HepG2 (cell line): ENCODE results near the gene SVOP. TPM values are rescaled to one million over a fixed set of nuclear protein-coding genes. Genes with fewer than 3 reads are reported as not detected.

Source experiments
- ATAC-seq: fragments of 200-7000 bp; cut with Tn5 transposase; 3 replicates; pipeline ENCODE4 v1.9.1; 2020; ENCODE audit warnings: mild to moderate bottlenecking, moderate library complexity
- BruUV-seq: library from RNA; stranded (reverse); fragments of 400-500 nt; replicated peaks from 2 replicates; lab custom pipeline; 2021; lab: Mats Ljungman, UMichigan
- CTCF ChIA-PET: fragments of 300-600 bp; formaldehyde crosslinking; extraction: SDS; loops from one replicate; lab custom pipeline; 2021; ENCODE audit warnings: low total read pairs, inconsistent platforms, low intra/inter-chr PET ratio; lab: Yijun Ruan, JAX
- POLR2A ChIA-PET: fragments of 350-600 bp; sonication (Branson Sonifier 250); formaldehyde crosslinking; loops from one replicate; lab custom pipeline; 2020; ENCODE audit warnings: antibody characterized with exemption, inconsistent platforms; lab: Yijun Ruan, JAX
- DNase-seq: peaks from one replicate; pipeline ENCODE4 v3.0.0-alpha.2; 2015; ENCODE audit warnings: low spot score
- FAIRE-seq: peaks from 3 replicates; lab custom pipeline; 2011; peaks lifted over from hg19 to GRCh38; lab: Jason Lieb, UNC
- H2AFZ ChIP-seq: one replicate; pipeline ENCODE4 v1.6.1; 2011; ENCODE audit warnings: low read length, inconsistent platforms
- H3K27ac ChIP-seq: fragments of 300-600 bp; 3 replicates; pipeline ENCODE4 v1.8.0; 2011; ENCODE audit warnings: mixed run types, mild to moderate bottlenecking, mixed read lengths, low read length, inconsistent platforms; ENCODE audit not compliant: insufficient read depth; ENCODE audit errors: extremely low read length
- H3K27me3 ChIP-seq, 2 experiments: fragments of 200-600 bp in 1 of 2; 2 replicates in 1 of 2; 3 replicates in 1 of 2; pipeline versions ENCODE4 v1.6.0 to v1.8.0; 2011; ENCODE audit warnings: low read length in 2 of 2, mild to moderate bottlenecking in 2 of 2, moderate library complexity in 2 of 2, inconsistent platforms in 1 of 2; ENCODE audit not compliant: insufficient read depth in 2 of 2, control insufficient read depth in 1 of 2
- H3K36me3 ChIP-seq, 2 experiments: fragments of 200-600 bp in 1 of 2; replicated peaks in 1 of 2; 2 replicates in 1 of 2; 3 replicates in 1 of 2; pipeline versions ENCODE4 v1.5.1 to v1.8.0; 2011; ENCODE audit warnings: low read length in 2 of 2, inconsistent platforms in 1 of 2; ENCODE audit not compliant: insufficient read depth in 2 of 2, control insufficient read depth in 1 of 2
- H3K4me1 ChIP-seq: 2 replicates; pipeline ENCODE4 v1.5.1; 2012; ENCODE audit warnings: low read length, inconsistent platforms; ENCODE audit not compliant: insufficient read depth
- H3K4me2 ChIP-seq: 2 replicates; pipeline ENCODE4 v1.6.0; 2011; ENCODE audit warnings: low read depth, low read length, inconsistent platforms
- H3K4me3 ChIP-seq, 3 experiments: fragments of 200-600 bp in 1 of 3; sonication (generic), shearing (Covaris generic) in 1 of 3; replicated peaks in 1 of 3; 2 replicates each; pipeline ENCODE4 v1.5.1; 2011 to 2016; ENCODE audit warnings: low read length in 3 of 3, inconsistent platforms in 2 of 3, low read depth in 2 of 3, mild to moderate bottlenecking in 2 of 3, control low read depth in 1 of 3, mixed read lengths in 1 of 3; ENCODE audit not compliant: insufficient read depth in 1 of 3
- H3K79me2 ChIP-seq: one replicate; pipeline ENCODE4 v1.6.1; 2011; ENCODE audit warnings: low read length, inconsistent platforms; ENCODE audit not compliant: insufficient read depth
- H3K9ac ChIP-seq: 2 replicates; pipeline ENCODE4 v1.6.0; 2011; ENCODE audit warnings: mild to moderate bottlenecking, low read depth, low read length, inconsistent platforms; ENCODE audit not compliant: insufficient read depth
- H3K9me3 ChIP-seq: 2 replicates; pipeline ENCODE4 v1.5.1; 2012; ENCODE audit warnings: mild to moderate bottlenecking, low read length
- H4K20me1 ChIP-seq: 2 replicates; pipeline ENCODE4 v1.6.0; 2011; ENCODE audit warnings: inconsistent platforms, mild to moderate bottlenecking, low read length, moderate library complexity; ENCODE audit not compliant: insufficient read depth
- CREB1 ChIP-seq, 2 experiments: fragments of 450-650 bp in 1 of 2; IDR thresholded peaks; 2 replicates each; pipeline ENCODE4 v1.6.1; 2016 to 2017; ENCODE audit warnings: control low read depth in 1 of 2, mild to moderate bottlenecking in 1 of 2, missing compliant biosample characterization in 1 of 2, missing genetic modification characterization in 1 of 2
- CTCF ChIP-seq: sonication (generic); formaldehyde crosslinking; IDR thresholded peaks from 2 replicates; pipeline ENCODE4 v1.5.0; 2020; ENCODE audit warnings: mild to moderate bottlenecking, missing genetic modification reagents, moderate library complexity
- HIC2 ChIP-seq: sonication (generic); formaldehyde crosslinking; IDR thresholded peaks from 2 replicates; pipeline ENCODE4 v1.9.0; 2022; ENCODE audit warnings: low read depth, missing genetic modification reagents
- MED8 ChIP-seq: sonication (generic); formaldehyde crosslinking; IDR thresholded peaks from 2 replicates; pipeline ENCODE4 v1.8.1; 2023; ENCODE audit warnings: mild to moderate bottlenecking, missing genetic modification reagents; ENCODE audit not compliant: insufficient replicate concordance
- NR2F6 ChIP-seq, 2 experiments: IDR thresholded peaks; 2 replicates each; pipeline ENCODE4 v1.6.1; 2016; ENCODE audit warnings: antibody characterized with exemption in 1 of 2, mild to moderate bottlenecking in 1 of 2
- SOX13 ChIP-seq, 3 experiments: fragments of 450-650 bp in 1 of 3; sonication (generic) in 1 of 3; formaldehyde crosslinking in 1 of 3; IDR thresholded peaks in 2 of 3; conservative IDR thresholded peaks in 1 of 3; 2 replicates each; pipeline versions ENCODE4 v1.5.0 to v1.6.1; 2016 to 2020; ENCODE audit warnings: antibody characterized with exemption in 1 of 3, mild to moderate bottlenecking in 1 of 3, missing compliant biosample characterization in 1 of 3, missing genetic modification reagents in 1 of 3, moderate library complexity in 1 of 3
- ZBTB49 ChIP-seq: sonication (generic); formaldehyde crosslinking; IDR thresholded peaks from 2 replicates; pipeline ENCODE4 v1.4.0; 2020; ENCODE audit warnings: missing genetic modification reagents, borderline replicate concordance
- ZMYM3 ChIP-seq: sonication (generic); formaldehyde crosslinking; IDR thresholded peaks from 2 replicates; pipeline ENCODE4 v1.5.1; 2020; ENCODE audit warnings: mild to moderate bottlenecking, missing genetic modification reagents
- ZNF264 ChIP-seq: sonication (generic); formaldehyde crosslinking; IDR thresholded peaks from 2 replicates; pipeline ENCODE4 v1.4.0; 2020; ENCODE audit warnings: missing genetic modification reagents
- ZNF776 ChIP-seq: sonication (generic); formaldehyde crosslinking; IDR thresholded peaks from 2 replicates; pipeline ENCODE4 v1.4.0; 2020; ENCODE audit warnings: mild to moderate bottlenecking, missing genetic modification reagents
- WGBS: methylation state at CpG from one replicate; pipeline ENCODE4 v1.1.6; 2017; ENCODE audit warnings: low lambda C conversion rate; 5-methylcytosine and 5-hydroxymethylcytosine counted together
- in situ Hi-C: cut with HindIII; loops from 2 replicates; pipeline ENCODE4 v1.10.0; 2017; ENCODE audit warnings: low pct_unique_long_range_greater_than_20kb; ENCODE audit not compliant: extremely low pct_ligation_motif_present
- intact Hi-C: fragments of 100-400 bp; cut with micrococcal nuclease; formaldehyde crosslinking; loops from one replicate; pipeline ENCODE4 v1.10.0; 2022; ENCODE audit not compliant: unreplicated experiment
- polyA plus RNA-seq, 8 experiments: library from polyadenylated mRNA; depleted of rRNA in 3 of 8; stranded (reverse) in 7 of 8; unstranded in 1 of 8; fragments of >200 nt; fragmentation: Illumina TruSeq in 4 of 8; extraction: Trizol in 4 of 8; gene quantifications; 2 replicates each; pipeline versions ENCODE4 v1.2.1 to v1.2.3, GENCODE V29; 2011 to 2016; ENCODE audit warnings: low read depth in 4 of 8, missing spikeins in 1 of 8, mixed read lengths in 1 of 8; ENCODE audit not compliant: insufficient read depth in 1 of 8
- total RNA-seq, 5 experiments: library from RNA; depleted of rRNA; stranded (reverse); fragments of >200 nt; fragmentation: Illumina TruSeq; extraction: Trizol; gene quantifications; 2 replicates each; pipeline ENCODE4 v1.2.3, GENCODE V29; 2016; ENCODE audit warnings: low read depth in 1 of 5

The SVOP gene
- total and polyA plus RNA-seq, 2 of the 13 experiments (the other 11 are each of a cell fraction or from before 2014, with no cell fraction given) = not detected

- TF ChIP-seq HIC2 (CRISPR knock-in tag) = no peak
- no peak for TF ChIP-seq SOX13 (IDR thresholded peaks at IDR 0.05)
- TF ChIP-seq SOX13 (CRISPR knock-in tag; conservative IDR thresholded peaks at IDR 0.05 in 1 of 2, IDR thresholded peaks at IDR 0.05 in 1 of 2) = peak in 1 of 2 experiments; percentile 84; a peak in 2 of 4 replicates
- TF ChIP-seq NR2F6 (IDR thresholded peaks at IDR 0.05) = no peak
- no peak for TF ChIP-seq NR2F6 (CRISPR knock-in tag; IDR thresholded peaks at IDR 0.05)
- no peak for TF ChIP-seq ZNF776
- TF ChIP-seq ZMYM3 (CRISPR knock-in tag) = no peak
- TF ChIP-seq ZNF264 (CRISPR knock-in tag) = no peak
- TF ChIP-seq MED8 (CRISPR knock-in tag) = no peak
- TF ChIP-seq, all 625 proteins: peak for 4
Observed at GRCh38 chr12:109010259-109010658, 10.6 kb downstream of the SVOP start (continued).

- ChIA-PET POLR2A (no interaction called here), CTCF (no interaction called here)
- peaks cover 0 to 10% of the 10 kb centered on the region in 2 experiments; a peak in 1 of 5 replicates for H3K27me3 ChIP-seq
- no peak overlapping the region for H2AFZ ChIP-seq
- WGBS = 11% methylated on average over 1 of the region's 1 CpG
- no peaks in the 10 kb centered on the region for H4K20me1 ChIP-seq
- H3K4me1 ChIP-seq = peaks cover 11% of the 10 kb centered on the region
- H3K9me3 ChIP-seq = no peaks in the 10 kb centered on the region
- in situ Hi-C loops = no loop called here
- ATAC-seq (peak; percentile 44; the same call in 2 of the 3 replicates), DNase-seq (peak; percentile 9), FAIRE-seq (no peak)
- no TSS peak for BruUV-seq
- H3K9ac ChIP-seq = no peak overlapping the region
- no peak overlapping the region for H3K4me3 ChIP-seq
- intact Hi-C loops = no loop called here
- H3K36me3 ChIP-seq = no peaks in the 10 kb centered on the region
- H3K79me2 ChIP-seq = no peaks in the 10 kb centered on the region
- H3K27ac ChIP-seq = no peak overlapping the region
- TF ChIP-seq CREB1 (IDR thresholded peaks at IDR 0.05) (no peak), CREB1 (CRISPR knock-in tag; IDR thresholded peaks at IDR 0.05) (no peak), CTCF (CRISPR knock-in tag) (0 out of 2 replicates have a peak, but pooled peaks have one; percentile 19), ZBTB49 (CRISPR knock-in tag) (no peak)
- no peak overlapping the region for H3K4me2 ChIP-seq
Observed at GRCh38 chr12:109009766-109010165, 11.1 kb downstream of the SVOP start.
